ENCODE results near the gene ZWILCH.

- no peak for TF ChIP-seq CTCF (IDR thresholded peaks at IDR 0.05)
- TF ChIP-seq POLR2A (IDR thresholded peaks at IDR 0.05) = no peak
These were observed 64.5 kb downstream of the ZWILCH start for GRCh38 chr15:66569461-66570137.

Measured in prostate gland (tissue), 2 donors.